Right cardiac atrium (tissue), 5 donors: Measurements from ENCODE around the gene DYNC1LI1. TPM values are rescaled to one million over a fixed set of nuclear protein-coding genes. Genes with fewer than 3 reads are reported as not detected.

Experiments used
- ATAC-seq, 2 donors: fragments of 200-7000 bp; cut with Tn5 transposase; one replicate each; pipeline versions ENCODE4 v1.8.0 to v1.9.1; 2020; ENCODE audit warnings: moderate library complexity in 2 of 2, mild to moderate bottlenecking in 1 of 2
- DNase-seq, 3 donors: peaks; one replicate each; pipeline ENCODE4 v3.0.0-alpha.2; 2020
- H3K27ac ChIP-seq: one replicate; pipeline ENCODE4 v1.5.1; 2013; ENCODE audit warnings: mild to moderate bottlenecking, low read length, control low read depth, moderate library complexity
- H3K27me3 ChIP-seq: one replicate; pipeline ENCODE4 v1.6.1; 2013; ENCODE audit not compliant: control insufficient read depth, insufficient read depth
- H3K4me1 ChIP-seq: one replicate; pipeline ENCODE4 v1.6.1; 2013; ENCODE audit warnings: low read length; ENCODE audit not compliant: control insufficient read depth, insufficient read depth
- H3K4me3 ChIP-seq: one replicate; pipeline ENCODE4 v1.5.1; 2013; ENCODE audit warnings: low read length, control low read depth
- H3K9me3 ChIP-seq: one replicate; pipeline ENCODE4 v1.6.1; 2013; ENCODE audit warnings: low read length; ENCODE audit not compliant: control insufficient read depth
- WGBS: extraction: QIAGEN DNeasy Blood & Tissue Kit; methylation state at CpG from one replicate; pipeline ENCODE4 v1.1.7; 2013; 5-methylcytosine and 5-hydroxymethylcytosine counted together
- intact Hi-C, 4 donors: fragments of 100-400 bp; cut with DNase I; formaldehyde crosslinking; loops; one replicate each; pipeline versions ENCODE4 v1.11.0 to v1.14.0; 2022 to 2023
- polyA plus RNA-seq: library from polyadenylated mRNA; stranded (reverse); fragments of 200-250 nt; gene quantifications from one replicate; pipeline ENCODE4 v1.2.3, GENCODE V29; 2013
- total RNA-seq, 4 donors: library from RNA; stranded (reverse); fragmentation: NEBNext Ultra II Directional; extraction: Animal tissue kit (Norgen Biotek cat#: 25700); gene quantifications; one replicate each; pipeline ENCODE4 v1.2.1, GENCODE V29; 2021
- donor health status: healthy with polysubstance abuse.
- donor health status: DM: no; HTN: yes; CAD: no.
- donor health status: DM: no; HTN: no; CAD: no.
- donor health status: DM: no; HTN: yes; CAD: no; lungs with severe emphysema.
- donor health status: DM: yes; HTN: yes; CAD: no.

The DYNC1LI1 gene
- total and polyA plus RNA-seq, 5 donors = 41.2 to 48.5 (median 45.4) TPM

DNA sequence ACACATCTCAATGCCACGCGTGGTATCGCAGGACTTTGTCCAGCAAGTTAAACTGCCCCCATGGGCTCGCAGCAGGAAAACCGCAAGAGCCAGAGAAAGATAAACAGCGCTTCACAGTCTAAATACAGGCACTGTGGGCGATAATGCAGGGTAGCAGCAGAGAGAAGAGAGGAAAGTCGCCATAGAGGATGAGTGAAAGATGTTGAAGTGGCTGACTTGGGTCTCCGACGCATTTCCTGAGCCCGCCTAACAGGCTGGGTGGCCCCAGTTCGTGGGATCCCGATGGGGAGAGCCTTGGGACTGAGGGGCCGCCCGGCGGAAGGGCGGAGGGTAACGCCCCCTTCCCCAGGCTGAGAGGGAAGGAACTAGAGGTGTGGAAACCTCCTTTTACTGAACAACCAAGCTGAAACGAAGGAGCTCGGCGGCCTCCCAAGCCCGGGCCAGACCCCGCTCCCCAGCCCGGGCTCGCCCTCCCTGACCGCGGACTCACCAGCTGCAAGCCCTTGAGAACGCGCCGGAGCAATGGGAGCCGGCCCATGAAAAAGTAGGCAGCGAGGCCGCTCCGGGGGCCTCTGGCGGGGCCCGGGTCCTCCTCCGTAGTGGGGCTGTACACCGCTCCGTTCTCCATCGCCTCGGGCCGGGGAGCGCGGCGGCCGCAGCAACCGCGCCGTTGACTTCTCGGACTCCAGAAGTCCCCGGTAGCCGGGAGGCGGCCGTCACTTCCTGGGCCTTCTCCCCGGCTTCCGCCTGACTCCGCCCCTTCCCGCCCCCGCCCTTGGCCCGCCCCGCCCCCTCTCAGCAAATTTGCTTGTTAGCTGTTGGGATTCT lies 68.3 kb downstream of the DYNC1LI1 start, which contains the start of gene CMTM6:
Gene CMTM6, minus strand, starts transcription at position 735 of the 828 bp plus-strand sequence. Its CDS starts 107 bp downstream, at position 628.
- H3K4me1 ChIP-seq = peaks cover 3% of the 10 kb centered on the region
- H3K9me3 ChIP-seq = no peaks in the 10 kb centered on the region
- H3K27me3 ChIP-seq = no peaks in the 10 kb centered on the region
- under 1% methylated on average over 61 of the region's 61 CpGs for WGBS
- peak within 1 kb of the TSS; percentile 89 for H3K27ac ChIP-seq
- DNase-seq = peak; percentile 85 to 94 (median 92)
- peak; percentile 95 to 96 for ATAC-seq
- peak within 1 kb of the TSS; percentile 77 for H3K4me3 ChIP-seq
- intact Hi-C loops = loop anchor here in 1 of 4 donors (10.0 kb wide), 1 partner anchor 72 kb away; the partner anchor contains the start of gene DYNC1LI1

DNA sequence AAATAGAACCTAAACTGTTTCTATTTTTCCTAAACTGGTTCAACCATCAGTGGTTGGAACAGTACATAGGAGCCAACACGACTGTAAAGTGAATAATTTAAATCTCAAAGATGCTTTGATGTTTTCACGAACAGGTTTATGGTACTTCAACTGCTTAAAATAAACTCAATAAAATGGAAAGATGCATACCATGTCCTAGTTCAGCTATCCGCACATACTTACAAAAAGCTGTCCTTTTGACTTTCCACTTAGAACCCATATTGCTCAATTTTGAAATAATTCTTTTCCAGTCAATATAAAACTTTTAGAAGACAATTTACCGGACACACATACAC lies 68.9 kb downstream of the DYNC1LI1 start:
- peaks cover 4% of the 10 kb centered on the region for H3K4me1 ChIP-seq
- intact Hi-C loops = loop anchor here in 1 of 4 donors (10.0 kb wide), 1 partner anchor 73 kb away; the partner anchor contains the start of gene DYNC1LI1
- WGBS = 5% methylated on average over 4 of the region's 4 CpGs
- peak overlapping the region; percentile 89 for H3K27ac ChIP-seq
- DNase-seq (no peak), ATAC-seq (no peak)
- peak overlapping the region; percentile 77 for H3K4me3 ChIP-seq
- no peaks in the 10 kb centered on the region for H3K9me3 ChIP-seq
- no peaks in the 10 kb centered on the region for H3K27me3 ChIP-seq

- intact Hi-C loops = loop anchor here in 1 of 4 donors (10.0 kb wide), 1 partner anchor 74 kb away; the partner anchor contains the start of gene DYNC1LI1
- peak; percentile 37 to 69 (median 54) for DNase-seq
- Histone ChIP-seq H3K27me3 (no peaks in the 10 kb centered on the region), H3K27ac (peak overlapping the region; percentile 67), H3K4me3 (peak overlapping the region; percentile 77), H3K9me3 (no peaks in the 10 kb centered on the region), H3K4me1 (peaks cover 4% of the 10 kb centered on the region)
- 67% methylated on average over 25 of the region's 25 CpGs for WGBS
- ATAC-seq = no peak
These were observed 69.5 kb downstream of the DYNC1LI1 start for GRCh38 chr3:32500880-32501782.

DNA sequence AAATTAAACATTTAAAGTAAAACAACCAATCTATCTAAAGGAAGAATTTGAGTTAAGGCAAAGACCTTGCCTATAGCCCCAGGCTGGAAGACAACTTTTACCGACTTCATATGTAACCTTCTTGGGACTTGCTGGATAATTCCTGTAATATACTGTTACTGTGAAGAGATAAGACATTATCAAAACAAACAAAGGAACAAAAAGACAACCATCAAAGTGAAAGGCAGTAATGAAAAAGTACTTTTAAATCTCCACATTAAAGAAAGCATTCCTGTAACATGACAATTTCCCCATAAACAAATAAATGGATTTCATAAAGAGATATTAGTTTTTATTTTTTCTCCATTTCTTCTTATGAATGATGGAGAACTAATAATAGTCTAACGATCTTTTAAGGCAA lies 70.4 kb downstream of the DYNC1LI1 start:
- WGBS = 61% methylated on average over 2 of the region's 2 CpGs
- Histone ChIP-seq H3K27ac (no peak overlapping the region), H3K9me3 (no peaks in the 10 kb centered on the region), H3K4me1 (peaks cover 4% of the 10 kb centered on the region), H3K4me3 (no peak overlapping the region), H3K27me3 (no peaks in the 10 kb centered on the region)
- no peak for ATAC-seq
- DNase-seq = no peak
- intact Hi-C loops = loop anchor here in 1 of 4 donors (10.0 kb wide), 1 partner anchor 75 kb away; the partner anchor contains the start of gene DYNC1LI1

GRCh38 chr3:32499585-32499984 lies 71.1 kb downstream of the DYNC1LI1 start:
- no peaks in the 10 kb centered on the region for H3K9me3 ChIP-seq
- ATAC-seq = no peak
- intact Hi-C loops = no loop called here
- no peaks in the 10 kb centered on the region for H3K27me3 ChIP-seq
- H3K4me3 ChIP-seq = no peak overlapping the region
- peaks cover 4% of the 10 kb centered on the region for H3K4me1 ChIP-seq
- no peak for DNase-seq
- H3K27ac ChIP-seq = no peak overlapping the region
- WGBS = 74% methylated on average over 2 of the region's 2 CpGs

- DNase-seq (no peak), ATAC-seq (no peak)
- Histone ChIP-seq H3K27ac (no peak overlapping the region), H3K4me3 (no peak overlapping the region), H3K4me1 (peaks cover 6% of the 10 kb centered on the region), H3K27me3 (no peaks in the 10 kb centered on the region), H3K9me3 (no peaks in the 10 kb centered on the region)
- intact Hi-C loops = no loop called here
- 93% methylated on average over 3 of the region's 3 CpGs for WGBS
These were observed 71.7 kb downstream of the DYNC1LI1 start for GRCh38 chr3:32498992-32499391.

GRCh38 chr3:32498252-32498651 lies 72.4 kb downstream of the DYNC1LI1 start:
- H3K4me3 ChIP-seq = no peak overlapping the region
- H3K4me1 ChIP-seq = peaks cover 10% of the 10 kb centered on the region
- H3K27ac ChIP-seq = no peak overlapping the region
- no peak for DNase-seq
- no peak for ATAC-seq
- 85% methylated on average over 3 of the region's 3 CpGs for WGBS
- no peaks in the 10 kb centered on the region for H3K9me3 ChIP-seq
- H3K27me3 ChIP-seq = no peaks in the 10 kb centered on the region
- intact Hi-C loops = no loop called here

GRCh38 chr3:32495609-32496008 lies 75.0 kb downstream of the DYNC1LI1 start:
- no peak overlapping the region for H3K4me3 ChIP-seq
- H3K27me3 ChIP-seq = no peaks in the 10 kb centered on the region
- no peaks in the 10 kb centered on the region for H3K9me3 ChIP-seq
- 83% methylated on average over 2 of the region's 2 CpGs for WGBS
- DNase-seq (no peak), ATAC-seq (no peak)
- H3K4me1 ChIP-seq = peaks cover 8% of the 10 kb centered on the region
- intact Hi-C loops = no loop called here
- no peak overlapping the region for H3K27ac ChIP-seq

GRCh38 chr3:32495085-32495484 lies 75.6 kb downstream of the DYNC1LI1 start:
- H3K27me3 ChIP-seq = no peaks in the 10 kb centered on the region
- H3K4me3 ChIP-seq = no peak overlapping the region
- H3K4me1 ChIP-seq = peaks cover 8% of the 10 kb centered on the region
- H3K27ac ChIP-seq = no peak overlapping the region
- ATAC-seq = no peak
- intact Hi-C loops = no loop called here
- DNase-seq = no peak
- H3K9me3 ChIP-seq = no peaks in the 10 kb centered on the region

DNA sequence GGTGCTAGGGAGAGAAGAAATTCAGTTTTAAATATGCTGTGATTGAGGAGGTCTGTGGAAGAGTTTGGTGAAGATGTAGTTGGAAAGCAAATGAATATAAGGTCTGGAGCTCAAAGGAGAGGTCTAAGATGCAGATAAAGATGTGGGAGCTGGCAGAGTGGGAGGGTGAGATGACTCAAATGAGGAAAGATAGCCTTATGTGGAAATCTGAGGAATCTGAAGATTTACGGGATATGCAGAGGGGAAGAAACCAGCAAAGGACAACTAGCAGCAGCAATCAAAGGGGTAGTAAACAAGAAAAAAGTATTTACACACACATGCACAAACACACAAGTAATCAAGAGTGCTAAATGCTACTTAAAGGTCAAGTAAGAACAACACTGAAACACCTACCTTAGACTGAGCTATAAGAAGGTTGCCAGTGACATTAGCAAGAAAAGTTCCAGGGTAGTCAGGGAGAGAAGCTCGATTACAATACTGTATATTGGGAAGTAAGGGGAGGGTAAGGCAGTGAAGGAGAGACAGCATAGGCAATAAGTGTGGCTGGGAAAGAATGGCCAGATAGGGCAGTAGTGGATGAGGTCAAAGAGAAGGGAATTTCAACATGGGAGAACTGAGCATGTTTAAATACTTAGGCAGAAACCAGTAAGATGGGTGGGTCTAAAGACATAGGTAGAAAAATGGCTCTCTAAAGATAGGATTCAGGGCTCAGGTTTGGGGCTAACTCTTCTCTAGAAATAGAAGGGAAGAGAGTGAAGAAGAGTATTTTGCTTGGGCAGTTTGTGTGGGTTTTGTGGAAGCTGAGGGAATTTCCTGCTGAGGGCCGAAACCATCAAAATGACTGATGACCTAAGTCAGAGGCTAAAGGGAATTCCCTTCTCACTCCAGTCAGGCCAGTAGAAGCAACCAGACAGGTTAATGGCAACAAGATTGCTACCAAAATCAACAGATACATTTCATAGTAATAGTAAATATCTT lies 76.9 kb downstream of the DYNC1LI1 start:
- intact Hi-C loops = no loop called here
- ATAC-seq (no peak), DNase-seq (no peak)
- Histone ChIP-seq H3K27ac (no peak overlapping the region), H3K27me3 (no peaks in the 10 kb centered on the region), H3K9me3 (no peaks in the 10 kb centered on the region), H3K4me3 (no peak overlapping the region), H3K4me1 (peaks cover 8% of the 10 kb centered on the region)
- 59% methylated on average over 3 of the region's 3 CpGs for whole genome bisulfite sequencing
